HS-5 (cell line): ENCODE results near the gene PAK2.
"Not testable (repeated sequence)": the region's sequence is repeated elsewhere in the genome, so short reads cannot be mapped to it uniquely, and the experiment has no call there.

Experiments used
- DNase-seq: peaks from one replicate; pipeline ENCODE4 v3.0.0-alpha.2; 2012; ENCODE audit warnings: low read depth

PAK2 gene

DNA sequence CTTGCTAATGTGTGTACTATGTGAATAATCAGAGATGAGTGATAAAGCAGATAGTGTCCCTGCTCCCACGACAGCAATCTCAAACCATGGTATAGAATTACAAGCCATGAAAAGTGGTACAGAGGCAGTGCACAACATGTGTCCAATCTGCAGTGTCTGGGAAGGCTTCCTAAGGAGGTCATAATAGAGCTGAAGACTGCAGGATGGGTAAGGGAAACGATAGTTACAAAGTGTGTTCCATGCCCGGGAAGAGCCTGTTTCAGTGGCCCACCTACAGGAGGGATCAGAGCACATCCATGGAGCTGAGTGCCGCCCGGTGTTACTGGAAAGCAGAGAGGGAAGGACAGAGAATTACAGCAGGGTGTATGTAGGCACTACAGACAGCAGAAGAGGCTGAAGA lies 48.9 kb downstream of the PAK2 start:
- DNase-seq: no peak

DNA sequence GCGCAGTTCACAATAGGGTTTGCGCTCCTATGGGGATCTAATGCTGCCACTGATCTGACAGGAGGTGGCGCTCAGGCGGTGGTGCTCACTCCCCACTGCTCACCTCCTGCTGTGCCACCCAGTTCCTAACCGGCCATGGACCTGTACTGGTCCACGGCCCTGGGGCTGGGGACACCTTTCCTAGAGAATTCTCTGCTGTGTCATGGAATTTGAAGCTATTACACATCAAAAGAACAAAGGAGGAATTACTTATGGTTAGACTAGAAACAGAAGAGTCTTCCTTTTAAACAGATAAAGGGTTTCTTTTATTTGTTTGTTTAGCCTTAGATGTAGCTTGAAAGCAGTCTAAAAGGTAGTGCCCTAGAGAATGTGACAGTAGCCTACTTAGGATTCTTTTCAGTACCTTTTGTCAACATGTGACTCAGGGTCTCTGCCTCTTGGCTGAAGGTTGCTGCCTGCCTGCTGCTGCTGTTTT lies 50.3 kb downstream of the PAK2 start:
- DNase-seq: no peak

DNA sequence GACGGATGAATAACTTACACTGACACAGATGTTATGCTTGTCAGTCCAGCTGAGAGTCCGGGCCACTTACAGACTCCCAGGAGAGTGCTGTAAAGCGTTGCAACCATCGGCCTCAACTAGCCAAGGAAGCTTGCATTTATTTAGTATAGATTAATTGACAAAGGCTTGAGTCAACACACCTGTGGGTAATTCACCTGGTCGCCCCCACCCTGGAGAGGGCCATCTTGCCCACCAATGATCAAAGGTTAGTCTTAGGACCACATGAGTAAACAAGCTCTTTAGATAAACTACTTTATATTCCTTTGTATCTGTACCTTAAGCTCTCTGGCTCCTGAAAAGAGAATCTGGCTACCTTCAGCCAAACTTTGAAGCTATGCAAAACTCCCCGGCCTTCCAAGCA lies 51.0 kb downstream of the PAK2 start:
- DNase-seq: no peak

- no peak for DNase-seq
Observed at GRCh38 chr3:196792771-196793170, 53.1 kb downstream of the PAK2 start.

DNA sequence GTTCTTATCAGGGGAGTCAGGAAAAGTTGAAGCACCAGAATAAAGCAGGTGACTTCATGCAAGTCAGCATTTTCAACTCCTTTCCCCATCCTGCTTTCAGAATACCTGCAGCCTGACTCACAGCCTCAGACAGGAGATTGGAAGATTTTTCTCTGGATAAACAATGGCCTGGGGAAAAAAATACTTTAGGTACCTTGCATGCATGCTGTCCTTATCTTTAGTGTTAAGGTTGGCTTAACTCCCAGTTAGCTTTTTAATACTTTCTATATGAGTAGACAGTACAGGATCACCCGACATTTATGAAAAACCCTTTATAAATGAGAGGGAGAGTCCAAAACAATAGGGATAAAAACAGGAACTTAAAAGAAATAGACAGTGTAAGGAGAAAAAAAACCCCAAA lies 53.6 kb downstream of the PAK2 start:
- peak; percentile 88 for DNase-seq

GRCh38 chr3:196794467-196794866 lies 54.8 kb downstream of the PAK2 start:
- DNase-seq: no peak

- DNase-seq: no peak
Observed at GRCh38 chr3:196796317-196796716, 56.7 kb downstream of the PAK2 start.

DNA sequence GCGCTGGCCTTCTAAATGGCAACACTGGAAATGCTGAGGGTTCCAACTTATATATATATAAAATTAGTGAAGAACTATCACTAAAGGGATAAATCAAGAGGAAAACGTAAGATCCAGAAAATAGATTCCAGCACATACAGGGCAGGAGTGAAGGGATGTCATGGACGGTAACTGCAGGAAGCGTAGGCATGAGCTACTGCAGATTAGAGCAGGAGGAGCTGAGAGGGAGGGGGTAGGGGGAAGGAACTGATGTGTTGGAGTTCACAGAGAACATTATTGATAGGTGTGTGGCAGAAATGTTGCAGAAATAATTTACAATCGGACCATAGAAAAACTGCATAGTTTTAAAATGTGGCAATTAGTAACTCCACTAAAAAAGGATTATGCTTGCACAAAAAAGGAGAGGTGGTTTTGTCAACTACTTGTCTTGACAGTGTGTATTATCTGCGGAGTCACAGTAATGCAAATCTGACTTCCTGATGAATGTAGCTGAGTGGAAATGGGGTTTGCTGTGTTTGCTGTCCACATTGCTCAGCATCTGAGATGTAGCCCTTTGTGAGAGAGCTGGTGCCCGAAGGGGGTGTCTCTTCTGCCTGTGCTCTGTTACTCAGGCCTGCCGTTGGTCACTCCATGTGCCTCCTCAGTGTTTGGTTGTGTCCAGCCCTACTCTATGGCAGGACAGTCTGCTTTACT lies 61.2 kb downstream of the PAK2 start:
- no peak for DNase-seq

DNA sequence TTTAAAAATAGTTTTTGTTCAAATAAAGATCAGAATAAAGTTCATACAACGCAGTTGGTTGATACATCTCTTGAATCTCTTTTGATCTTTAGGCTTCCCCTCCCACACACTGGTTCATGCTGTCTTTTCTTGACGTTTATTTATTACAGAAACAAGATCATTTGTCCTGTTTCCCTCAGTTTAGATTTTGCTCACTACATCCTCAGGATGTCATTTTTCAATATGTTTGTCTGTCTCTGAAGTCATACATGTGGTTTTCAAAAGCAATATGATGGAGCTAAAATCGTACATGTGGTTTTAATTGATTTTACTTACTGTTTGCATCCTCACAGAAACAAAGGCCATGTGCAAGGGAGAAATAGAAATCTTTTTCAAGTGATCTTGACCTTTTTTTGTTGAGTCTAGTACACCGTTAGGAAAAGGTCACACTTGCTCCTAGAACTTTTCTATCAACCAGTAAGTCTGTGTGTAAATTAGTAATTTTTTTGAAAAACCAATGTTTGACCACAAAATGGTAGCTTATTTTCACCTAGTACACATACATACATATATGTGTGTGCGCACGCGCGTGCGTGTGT lies 64.3 kb downstream of the PAK2 start:
- DNase-seq: no peak

GRCh38 chr3:196804773-196805172 lies 65.1 kb downstream of the PAK2 start:
- no peak for DNase-seq

DNA sequence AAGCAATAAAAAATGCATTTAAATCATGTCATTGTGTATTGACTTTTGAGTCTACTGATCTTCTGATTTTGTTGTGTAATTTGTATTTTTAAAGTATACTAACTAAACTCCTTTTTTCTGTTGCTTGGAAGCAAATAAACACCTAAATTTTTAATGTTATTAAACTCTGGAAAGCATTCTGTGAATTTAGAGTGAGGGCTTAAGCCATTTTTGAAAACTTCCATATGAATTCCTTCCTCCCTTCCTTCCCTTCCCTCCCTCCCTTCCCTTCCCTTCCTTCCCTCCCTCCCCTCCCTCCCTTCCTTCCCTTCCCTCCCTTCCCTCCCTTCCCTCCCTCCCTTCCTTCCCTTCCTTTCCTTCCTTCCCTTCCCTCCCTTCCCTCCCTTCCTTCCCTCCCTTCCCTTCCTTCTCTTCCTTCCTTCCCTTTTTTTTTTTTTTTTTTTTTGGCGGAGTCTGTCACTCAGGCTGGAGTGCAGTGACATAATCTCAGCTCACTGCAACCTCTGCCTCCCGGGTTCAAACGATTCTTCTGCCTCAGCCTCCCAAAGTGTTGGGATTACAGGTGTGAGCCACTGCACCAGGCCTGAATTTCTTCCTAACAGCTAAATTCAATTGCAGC lies 71.4 kb downstream of the PAK2 start:
- no peak for DNase-seq

DNA sequence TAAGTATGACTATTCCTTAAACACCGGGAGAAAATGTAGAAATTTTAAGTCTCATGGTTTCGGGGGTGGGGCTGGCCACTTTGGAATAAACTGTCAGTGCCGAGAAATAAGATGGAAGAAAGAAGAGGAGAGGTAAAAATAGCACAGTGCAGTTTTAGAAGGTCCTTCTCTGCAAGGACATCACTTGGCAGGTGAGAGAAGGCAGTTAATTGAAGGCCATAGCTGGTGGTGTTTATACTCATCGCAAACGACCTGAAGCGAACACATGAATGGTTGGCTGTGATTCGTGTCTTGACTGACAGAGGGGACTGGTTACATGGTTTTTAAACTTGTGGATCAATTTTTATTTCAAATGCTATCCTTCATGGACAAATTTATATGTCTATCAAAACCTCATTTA lies 73.2 kb downstream of the PAK2 start:
- DNase-seq: no peak

DNA sequence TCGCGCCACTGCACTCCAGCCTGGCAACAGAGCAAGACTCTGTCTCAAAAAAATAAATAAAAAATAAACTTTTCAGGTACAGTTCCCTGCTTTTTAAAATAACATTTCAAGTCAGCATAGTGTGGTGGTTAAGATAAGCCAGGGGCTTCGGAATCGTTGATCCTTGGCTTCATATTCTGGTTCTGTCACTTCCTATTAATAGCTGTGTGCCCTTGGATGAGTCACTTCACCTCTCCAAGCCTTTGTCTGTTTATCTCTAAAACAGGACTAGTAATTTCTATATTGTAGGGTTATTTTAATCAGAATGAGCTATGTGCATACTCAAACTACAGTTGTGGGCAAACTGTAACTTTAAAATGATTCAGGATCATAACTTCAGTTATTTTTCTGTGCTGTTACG lies 74.2 kb downstream of the PAK2 start:
- no peak for DNase-seq

DNA sequence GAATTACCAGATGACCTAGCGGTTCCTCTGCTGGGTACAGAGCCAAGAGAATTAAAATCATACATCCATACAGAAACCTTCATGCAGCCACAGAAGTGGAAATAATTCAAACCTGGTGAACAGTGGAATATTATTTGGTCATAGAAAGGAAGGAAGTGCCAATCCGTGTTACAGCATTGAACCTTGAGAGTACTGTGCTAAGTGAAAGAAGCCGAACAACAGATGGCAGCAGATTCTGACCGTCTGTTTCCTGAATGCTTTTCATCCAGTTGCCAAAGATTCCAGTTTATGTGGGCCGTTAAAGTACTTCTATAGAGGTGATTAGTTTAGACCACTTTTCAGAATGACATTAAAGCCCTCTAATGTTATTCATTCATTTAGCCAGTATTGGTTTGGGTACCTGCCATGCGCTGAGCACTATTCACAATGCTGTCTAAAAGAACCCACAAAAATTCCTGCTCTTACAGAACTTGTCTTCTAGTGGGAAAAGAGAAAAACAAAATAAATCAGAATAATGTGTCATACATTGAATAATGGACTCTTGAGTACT lies 82.2 kb downstream of the PAK2 start:
- DNase-seq: no peak

GRCh38 chr3:196829651-196830050 lies 90.0 kb downstream of the PAK2 start:
- DNase-seq: not testable (repeated sequence)

DNA sequence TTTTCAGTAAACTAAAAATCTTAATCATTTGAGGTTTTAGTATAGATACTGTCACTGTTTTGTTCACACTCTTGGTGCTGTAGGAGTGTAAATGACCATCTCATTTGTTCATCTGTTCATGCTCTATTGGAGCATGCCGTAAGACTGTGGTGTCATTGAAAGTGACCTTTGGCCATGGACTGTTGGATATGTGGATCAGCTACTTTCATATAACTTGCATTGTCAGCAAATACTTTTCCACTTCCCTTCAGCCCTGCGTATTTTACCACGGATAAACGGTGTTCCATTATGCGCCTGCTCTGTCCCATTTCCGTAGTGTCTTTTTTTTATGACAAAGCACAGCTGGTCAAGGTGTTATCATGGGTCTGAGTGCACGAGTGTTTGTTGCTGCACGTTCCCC lies 95.4 kb downstream of the PAK2 start:
- no peak for DNase-seq

- not testable (repeated sequence) for DNase-seq
Observed at GRCh38 chr3:196836626-196837025, 97.0 kb downstream of the PAK2 start.

GRCh38 chr3:196837819-196838420 lies 98.3 kb downstream of the PAK2 start:
- DNase-seq: peak; percentile 2

- not testable (repeated sequence) for DNase-seq
Observed at GRCh38 chr3:196839351-196839750, 99.7 kb downstream of the PAK2 start.

DNA sequence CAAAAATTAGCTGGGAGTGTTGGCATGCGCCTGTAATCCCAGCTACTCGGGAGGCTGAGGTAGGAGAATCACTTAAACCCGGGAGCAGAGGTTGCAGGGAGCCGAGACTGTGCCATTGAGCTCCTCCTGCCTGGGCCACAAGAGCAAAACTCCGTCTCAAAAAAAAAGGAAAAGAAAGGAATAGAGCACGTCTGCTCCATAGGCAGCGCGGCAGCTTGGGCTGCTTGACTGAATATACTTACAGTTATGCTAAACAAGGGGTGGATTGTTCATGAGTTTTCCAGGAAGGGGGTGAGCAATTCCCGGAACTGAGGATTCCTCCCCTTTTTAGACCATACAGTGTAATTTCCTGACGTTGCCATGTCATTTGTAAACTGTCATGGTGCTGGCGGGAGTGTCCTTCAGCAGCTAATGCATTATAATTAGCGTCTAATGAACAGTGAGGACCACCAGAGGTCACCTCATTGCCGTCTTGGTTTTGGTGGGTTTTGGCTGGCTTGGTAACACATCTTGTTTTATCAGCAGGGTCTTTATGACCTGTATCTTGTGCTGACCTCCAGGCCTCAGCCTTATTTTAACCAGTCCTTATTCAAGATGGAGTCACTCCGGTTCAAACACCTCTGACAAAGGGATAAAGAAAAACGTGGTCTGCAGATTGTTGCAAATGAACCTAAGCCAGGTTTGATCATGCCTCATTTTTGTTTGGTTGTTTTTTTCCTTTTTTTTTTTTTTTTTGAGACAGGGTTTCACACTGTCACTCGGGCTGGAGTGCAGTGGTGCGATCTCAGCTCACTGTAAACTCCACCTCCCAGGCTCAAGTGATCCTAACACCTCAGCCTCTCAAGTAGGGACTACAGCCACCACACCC lies 103.1 kb downstream of the PAK2 start:
- DNase-seq: no peak

GRCh38 chr3:196843435-196844110 lies 103.9 kb downstream of the PAK2 start:
- no peak for DNase-seq
